Liver (tissue), 9 donors: Measurements from ENCODE around the gene DMTF1. TPM values are rescaled to one million over a fixed set of nuclear protein-coding genes. Genes with fewer than 3 reads are reported as not detected.

ENCODE experiments used
- DNase-seq: peaks from one replicate; pipeline ENCODE4 v3.0.0-alpha.2; 2017; ENCODE audit warnings: low spot score
- H3K27ac ChIP-seq, 2 donors: one replicate each; pipeline ENCODE4 v1.7.0; 2013; ENCODE audit warnings: inconsistent platforms in 2 of 2, low read length in 2 of 2, control low read depth in 1 of 2, low read depth in 1 of 2, mild to moderate bottlenecking in 1 of 2
- H3K27me3 ChIP-seq, 4 donors: one replicate each; pipeline versions ENCODE4 v1.6.1 to v1.7.0; 2013; ENCODE audit warnings: low read length in 3 of 4, inconsistent platforms in 1 of 4, mild to moderate bottlenecking in 1 of 4, moderate library complexity in 1 of 4; ENCODE audit not compliant: control insufficient read depth in 4 of 4, insufficient read depth in 4 of 4
- H3K36me3 ChIP-seq, 4 donors: one replicate each; pipeline versions ENCODE4 v1.6.1 to v1.7.0; 2013; ENCODE audit warnings: low read length in 3 of 4, mild to moderate bottlenecking in 3 of 4, low read depth in 1 of 4, moderate library complexity in 1 of 4; ENCODE audit not compliant: control insufficient read depth in 4 of 4, insufficient read depth in 3 of 4
- H3K4me1 ChIP-seq, 4 donors: one replicate each; pipeline versions ENCODE4 v1.6.1 to v1.7.0; 2013; ENCODE audit warnings: low read length in 3 of 4, mild to moderate bottlenecking in 3 of 4, moderate library complexity in 1 of 4; ENCODE audit not compliant: control insufficient read depth in 4 of 4, insufficient read depth in 4 of 4
- H3K4me3 ChIP-seq, 3 donors: one replicate each; pipeline versions ENCODE4 v1.6.1 to v1.7.0; 2013; ENCODE audit warnings: low read length in 3 of 3, control low read depth in 1 of 3, low read depth in 1 of 3, mild to moderate bottlenecking in 1 of 3
- H3K9ac ChIP-seq, 2 donors: one replicate each; pipeline ENCODE4 v1.7.0; 2013; ENCODE audit warnings: low read length in 2 of 2, mild to moderate bottlenecking in 2 of 2, moderate library complexity in 2 of 2, control low read depth in 1 of 2, low read depth in 1 of 2
- H3K9me3 ChIP-seq, 4 donors: one replicate each; pipeline versions ENCODE4 v1.6.1 to v1.7.0; 2013; ENCODE audit warnings: low read length in 3 of 4; ENCODE audit not compliant: control insufficient read depth in 4 of 4
- CTCF ChIP-seq: fragments of 150-350 bp; IDR thresholded peaks from 2 replicates; pipeline ENCODE4 v1.5.1; 2017; ENCODE audit warnings: improper control_type of control experiment, low read depth, low read length; ENCODE audit not compliant: missing input control
- EGR1 ChIP-seq, 2 donors: IDR thresholded peaks; 2 replicates each; pipeline ENCODE4 v1.6.1; 2016 to 2018; ENCODE audit warnings: antibody characterized with exemption in 2 of 2, low read depth in 2 of 2
- FOXA2 ChIP-seq: IDR thresholded peaks from 2 replicates; pipeline ENCODE4 v1.6.1; 2016; ENCODE audit warnings: antibody characterized with exemption
- GABPA ChIP-seq, 2 donors: IDR thresholded peaks in 1 of 2; conservative IDR thresholded peaks in 1 of 2; 2 replicates each; pipeline ENCODE4 v1.6.1; 2016; ENCODE audit warnings: antibody characterized with exemption in 2 of 2, mild to moderate bottlenecking in 1 of 2, moderate library complexity in 1 of 2
- HNF4A ChIP-seq, 2 donors: conservative IDR thresholded peaks; 2 replicates each; pipeline ENCODE4 v1.6.1; 2016; ENCODE audit warnings: antibody characterized with exemption in 2 of 2, mild to moderate bottlenecking in 2 of 2
- HNF4G ChIP-seq: IDR thresholded peaks from 2 replicates; pipeline ENCODE4 v1.6.1; 2016; ENCODE audit warnings: antibody characterized with exemption
- JUND ChIP-seq, 2 donors: IDR thresholded peaks; 2 replicates each; pipeline ENCODE4 v1.6.1; 2016; ENCODE audit warnings: antibody characterized with exemption in 2 of 2
- MAX ChIP-seq: IDR thresholded peaks from 2 replicates; pipeline ENCODE4 v1.6.1; 2016; ENCODE audit warnings: antibody characterized with exemption
- RAD21 ChIP-seq, 2 donors: IDR thresholded peaks; 2 replicates each; pipeline ENCODE4 v1.6.1; 2016; ENCODE audit warnings: antibody characterized with exemption in 2 of 2, mild to moderate bottlenecking in 2 of 2
- REST ChIP-seq: IDR thresholded peaks from 2 replicates; pipeline ENCODE4 v1.6.1; 2016; ENCODE audit warnings: antibody characterized with exemption, mild to moderate bottlenecking
- RXRA ChIP-seq, 2 donors: IDR thresholded peaks; 2 replicates each; pipeline ENCODE4 v1.6.1; 2017 to 2018; ENCODE audit warnings: antibody characterized with exemption in 2 of 2, mild to moderate bottlenecking in 1 of 2
- SP1 ChIP-seq: IDR thresholded peaks from 2 replicates; pipeline ENCODE4 v1.6.1; 2018; ENCODE audit warnings: antibody characterized with exemption, mild to moderate bottlenecking
- TAF1 ChIP-seq: conservative IDR thresholded peaks from 2 replicates; pipeline ENCODE4 v1.6.1; 2016; ENCODE audit warnings: antibody characterized with exemption, mild to moderate bottlenecking
- YY1 ChIP-seq: IDR thresholded peaks from 2 replicates; pipeline ENCODE4 v1.6.1; 2016; ENCODE audit warnings: antibody characterized with exemption, mild to moderate bottlenecking
- ZBTB33 ChIP-seq: IDR thresholded peaks from 2 replicates; pipeline ENCODE4 v1.6.1; 2016; ENCODE audit warnings: antibody characterized with exemption
- WGBS: extraction: QIAGEN DNeasy Blood & Tissue Kit; methylation state at CpG from one replicate; pipeline ENCODE4 v1.1.7; 2013; 5-methylcytosine and 5-hydroxymethylcytosine counted together
- polyA plus RNA-seq, 2 donors: library from polyadenylated mRNA; stranded (reverse) in 1 of 2; unstranded in 1 of 2; fragments of 200-250 nt in 1 of 2; fragments of >200 nt in 1 of 2; fragmentation: Nextera tagmentation in 1 of 2; extraction: Ambion mirVana in 1 of 2; gene quantifications; one replicate each; pipeline versions ENCODE4 v1.2.1 to v1.2.3, GENCODE V29; 2013 to 2015
- total RNA-seq, 2 donors: library from RNA; depleted of rRNA; stranded (reverse); fragments of >200 nt; gene quantifications; one replicate each; pipeline ENCODE4 v1.2.3, GENCODE V29; 2014
- donor health status: healthy.
- donor health status: healthy.
- donor health status: healthy.
- donor health status: healthy.
- donor health status: healthy.

DMTF1 gene
- total and polyA plus RNA-seq, 4 donors: 6.5 to 54.6 (median 26.0) TPM

- 71% methylated on average over 6 of the region's 6 CpGs for WGBS
- H3K9me3 ChIP-seq: no peaks in the 10 kb centered on the region
- no peak overlapping the region for H3K4me3 ChIP-seq
- no peak overlapping the region for H3K27ac ChIP-seq
- H3K4me1 ChIP-seq: no peaks in the 10 kb centered on the region
- H3K9ac ChIP-seq: no peak overlapping the region
- no peak for DNase-seq
- H3K36me3 ChIP-seq: no peaks in the 10 kb centered on the region
- no peaks in the 10 kb centered on the region for H3K27me3 ChIP-seq
- no peak for TF ChIP-seq TAF1
- TF ChIP-seq REST: no peak
- no peak for TF ChIP-seq YY1
- no peak for TF ChIP-seq CTCF
- no peak for TF ChIP-seq HNF4A (conservative IDR thresholded peaks at IDR 0.05)
- TF ChIP-seq GABPA (IDR thresholded peaks at IDR 0.05 in 1 of 2, conservative IDR thresholded peaks at IDR 0.05 in 1 of 2): no peak
- TF ChIP-seq MAX: no peak
- no peak for TF ChIP-seq JUND (IDR thresholded peaks at IDR 0.05)
- no peak for TF ChIP-seq HNF4G
- no peak for TF ChIP-seq RXRA (IDR thresholded peaks at IDR 0.05)
- no peak for TF ChIP-seq EGR1 (IDR thresholded peaks at IDR 0.05; ENCODE audit: low read depth in 2 of 2)
- no peak for TF ChIP-seq FOXA2
- no peak for TF ChIP-seq SP1
- no peak for TF ChIP-seq RAD21 (IDR thresholded peaks at IDR 0.05)
- no peak for TF ChIP-seq ZBTB33
These were observed 44.1 kb upstream of the DMTF1 start for GRCh38 chr7:87107949-87108776.

GRCh38 chr7:87110778-87111177, 41.5 kb upstream of the DMTF1 start:
- H3K4me1 ChIP-seq: no peaks in the 10 kb centered on the region
- H3K9ac ChIP-seq: no peak overlapping the region
- H3K27me3 ChIP-seq: no peaks in the 10 kb centered on the region
- H3K27ac ChIP-seq: no peak overlapping the region
- H3K9me3 ChIP-seq: no peaks in the 10 kb centered on the region
- DNase-seq: no peak
- whole genome bisulfite sequencing: 63% methylated on average over 2 of the region's 2 CpGs
- no peak for TF ChIP-seq HNF4G
- TF ChIP-seq MAX: no peak
- no peak for TF ChIP-seq RAD21 (IDR thresholded peaks at IDR 0.05)
- TF ChIP-seq FOXA2: no peak
- no peak for TF ChIP-seq EGR1 (IDR thresholded peaks at IDR 0.05; ENCODE audit: low read depth in 2 of 2)
- TF ChIP-seq REST: no peak
- no peak for TF ChIP-seq CTCF
- no peak overlapping the region for H3K4me3 ChIP-seq
- H3K36me3 ChIP-seq: no peaks in the 10 kb centered on the region
